Uterus (tissue), 2 donors: ENCODE results near the gene PRR30.

ENCODE experiments used
- POLR2A ChIP-seq, 2 donors: fragments of 450-650 bp; IDR thresholded peaks; one replicate each; pipeline ENCODE4 v1.6.1; 2016; ENCODE audit warnings: antibody characterized with exemption in 2 of 2, mild to moderate bottlenecking in 1 of 2, moderate library complexity in 1 of 2
- TF ChIP-seq, protein P1 (sequence below), 4 experiments: fragments of 200-600 bp in 2 of 4; fragments of 450-650 bp in 2 of 4; sonication (generic) in 2 of 4; IDR thresholded peaks; one replicate each; pipeline ENCODE4 v1.5.1; 2016 to 2019; ENCODE audit warnings: antibody characterized with exemption in 4 of 4, mild to moderate bottlenecking in 2 of 4, moderate library complexity in 1 of 4

- TF ChIP-seq POLR2A (IDR thresholded peaks at IDR 0.05), result no peak
- TF ChIP-seq, protein P1, sequence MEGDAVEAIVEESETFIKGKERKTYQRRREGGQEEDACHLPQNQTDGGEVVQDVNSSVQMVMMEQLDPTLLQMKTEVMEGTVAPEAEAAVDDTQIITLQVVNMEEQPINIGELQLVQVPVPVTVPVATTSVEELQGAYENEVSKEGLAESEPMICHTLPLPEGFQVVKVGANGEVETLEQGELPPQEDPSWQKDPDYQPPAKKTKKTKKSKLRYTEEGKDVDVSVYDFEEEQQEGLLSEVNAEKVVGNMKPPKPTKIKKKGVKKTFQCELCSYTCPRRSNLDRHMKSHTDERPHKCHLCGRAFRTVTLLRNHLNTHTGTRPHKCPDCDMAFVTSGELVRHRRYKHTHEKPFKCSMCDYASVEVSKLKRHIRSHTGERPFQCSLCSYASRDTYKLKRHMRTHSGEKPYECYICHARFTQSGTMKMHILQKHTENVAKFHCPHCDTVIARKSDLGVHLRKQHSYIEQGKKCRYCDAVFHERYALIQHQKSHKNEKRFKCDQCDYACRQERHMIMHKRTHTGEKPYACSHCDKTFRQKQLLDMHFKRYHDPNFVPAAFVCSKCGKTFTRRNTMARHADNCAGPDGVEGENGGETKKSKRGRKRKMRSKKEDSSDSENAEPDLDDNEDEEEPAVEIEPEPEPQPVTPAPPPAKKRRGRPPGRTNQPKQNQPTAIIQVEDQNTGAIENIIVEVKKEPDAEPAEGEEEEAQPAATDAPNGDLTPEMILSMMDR (IDR thresholded peaks at IDR 0.05), result no peak
These were observed 45.5 kb downstream of the PRR30 start for GRCh38 chr2:27093430-27094352.
